Measurements from ENCODE around the gene MAVS.

Gene MAVS

GRCh38 chr20:3854462-3854871, 7.8 kb downstream of the MAVS start:
- H3K4me1 Mint-ChIP-seq (ENCODE audit: low read depth) = peaks cover 10% of the 10 kb centered on the region
- no peaks in the 10 kb centered on the region for H3K9me3 Mint-ChIP-seq
- DNase-seq = no peak
- H3K4me3 Mint-ChIP-seq = no peak overlapping the region
- peaks cover 53% of the 10 kb centered on the region for H3K36me3 Mint-ChIP-seq (ENCODE audit: low read depth)
- no peaks in the 10 kb centered on the region for H3K27me3 Mint-ChIP-seq
- no peak overlapping the region for H3K27ac Mint-ChIP-seq

- Mint-ChIP-seq H3K9me3 (no peaks in the 10 kb centered on the region), H3K27ac (peak overlapping the region; percentile 30), H3K36me3 (ENCODE audit: low read depth) (peaks cover 67% of the 10 kb centered on the region), H3K4me1 (ENCODE audit: low read depth) (peaks cover 8% of the 10 kb centered on the region), H3K27me3 (no peaks in the 10 kb centered on the region), H3K4me3 (no peak overlapping the region)
- DNase-seq = no peak
These were observed 10.8 kb downstream of the MAVS start for GRCh38 chr20:3857405-3857804.

DNA sequence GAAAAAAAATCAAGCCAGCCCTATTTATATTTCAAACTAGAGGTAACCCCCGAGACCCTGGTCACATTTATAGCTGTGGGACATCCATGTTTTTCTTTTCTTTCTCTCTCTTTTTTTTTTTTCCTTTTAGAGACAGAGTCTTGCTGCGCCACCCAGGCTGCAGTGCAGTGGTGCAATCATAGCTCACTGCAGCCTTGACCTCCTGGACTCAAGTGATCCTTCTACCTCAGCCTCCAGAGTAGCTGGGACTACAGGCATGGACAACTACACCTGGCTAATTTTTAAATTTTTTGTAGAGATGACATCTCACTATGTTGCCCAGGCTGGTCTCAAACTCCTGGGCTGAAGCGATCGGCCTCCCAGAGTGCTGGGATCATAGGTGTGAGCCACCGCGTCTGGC, 12.1 kb downstream of the MAVS start:
- no peak overlapping the region for H3K27ac Mint-ChIP-seq
- H3K4me1 Mint-ChIP-seq (ENCODE audit: low read depth) = peaks cover 8% of the 10 kb centered on the region
- no peak overlapping the region for H3K4me3 Mint-ChIP-seq
- H3K36me3 Mint-ChIP-seq (ENCODE audit: low read depth) = peaks cover 80% of the 10 kb centered on the region
- H3K27me3 Mint-ChIP-seq = no peaks in the 10 kb centered on the region
- H3K9me3 Mint-ChIP-seq = no peaks in the 10 kb centered on the region
- DNase-seq = no peak

GRCh38 chr20:3861191-3861590, 14.6 kb downstream of the MAVS start:
- no peaks in the 10 kb centered on the region for H3K9me3 Mint-ChIP-seq
- no peaks in the 10 kb centered on the region for H3K27me3 Mint-ChIP-seq
- peaks cover 87% of the 10 kb centered on the region for H3K36me3 Mint-ChIP-seq (ENCODE audit: low read depth)
- H3K4me1 Mint-ChIP-seq (ENCODE audit: low read depth) = peaks cover 3% of the 10 kb centered on the region
- H3K4me3 Mint-ChIP-seq = no peak overlapping the region
- no peak for DNase-seq
- peak overlapping the region; percentile 11 for H3K27ac Mint-ChIP-seq

DNA sequence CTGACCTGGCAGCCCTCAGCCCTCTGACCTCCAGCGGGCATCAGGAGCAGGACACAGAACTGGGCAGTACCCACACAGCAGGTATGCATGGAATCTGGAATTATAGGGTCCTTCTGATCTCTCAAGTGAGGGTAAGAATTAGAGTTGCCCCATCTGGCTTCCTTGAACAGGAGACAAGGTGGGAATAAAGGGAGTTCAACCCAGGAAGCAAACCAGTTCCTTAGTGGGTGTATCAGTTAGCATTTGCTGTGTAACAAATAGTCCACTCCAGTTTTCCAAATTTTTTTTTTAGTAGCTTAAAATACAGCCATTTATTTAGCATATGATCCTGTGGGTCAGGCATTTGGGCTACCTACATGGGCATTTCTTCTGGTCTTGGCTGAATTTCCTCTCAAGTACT, 15.7 kb downstream of the MAVS start:
- Mint-ChIP-seq H3K4me1 (ENCODE audit: low read depth) (no peaks in the 10 kb centered on the region), H3K4me3 (no peak overlapping the region), H3K27me3 (no peaks in the 10 kb centered on the region), H3K27ac (no peak overlapping the region), H3K36me3 (ENCODE audit: low read depth) (peaks cover 90% of the 10 kb centered on the region), H3K9me3 (no peaks in the 10 kb centered on the region)
- DNase-seq = no peak

GRCh38 chr20:3863317-3863716, 16.7 kb downstream of the MAVS start:
- H3K4me3 Mint-ChIP-seq = no peak overlapping the region
- H3K4me1 Mint-ChIP-seq (ENCODE audit: low read depth) = no peaks in the 10 kb centered on the region
- no peak for DNase-seq
- no peak overlapping the region for H3K27ac Mint-ChIP-seq
- H3K9me3 Mint-ChIP-seq = no peaks in the 10 kb centered on the region
- H3K36me3 Mint-ChIP-seq (ENCODE audit: low read depth) = peaks cover 90% of the 10 kb centered on the region
- no peaks in the 10 kb centered on the region for H3K27me3 Mint-ChIP-seq

GRCh38 chr20:3864518-3864917, 17.9 kb downstream of the MAVS start:
- no peak overlapping the region for H3K4me3 Mint-ChIP-seq
- H3K27ac Mint-ChIP-seq = peak overlapping the region; percentile 44
- peaks cover 87% of the 10 kb centered on the region for H3K36me3 Mint-ChIP-seq (ENCODE audit: low read depth)

GRCh38 chr20:3865152-3865886, 18.7 kb downstream of the MAVS start:
- peaks cover 89% of the 10 kb centered on the region for H3K36me3 Mint-ChIP-seq (ENCODE audit: low read depth)
- DNase-seq = no peak
- H3K27me3 Mint-ChIP-seq = no peaks in the 10 kb centered on the region
- no peaks in the 10 kb centered on the region for H3K9me3 Mint-ChIP-seq
- no peak overlapping the region for H3K27ac Mint-ChIP-seq
- H3K4me3 Mint-ChIP-seq = no peak overlapping the region
- H3K4me1 Mint-ChIP-seq (ENCODE audit: low read depth) = no peaks in the 10 kb centered on the region

More at GRCh38 chr20:3864518-3864917, 17.9 kb downstream of the MAVS start:
- Mint-ChIP-seq H3K4me1 (ENCODE audit: low read depth) (no peaks in the 10 kb centered on the region), H3K9me3 (no peaks in the 10 kb centered on the region), H3K27me3 (no peaks in the 10 kb centered on the region)
- no peak for DNase-seq

DNA sequence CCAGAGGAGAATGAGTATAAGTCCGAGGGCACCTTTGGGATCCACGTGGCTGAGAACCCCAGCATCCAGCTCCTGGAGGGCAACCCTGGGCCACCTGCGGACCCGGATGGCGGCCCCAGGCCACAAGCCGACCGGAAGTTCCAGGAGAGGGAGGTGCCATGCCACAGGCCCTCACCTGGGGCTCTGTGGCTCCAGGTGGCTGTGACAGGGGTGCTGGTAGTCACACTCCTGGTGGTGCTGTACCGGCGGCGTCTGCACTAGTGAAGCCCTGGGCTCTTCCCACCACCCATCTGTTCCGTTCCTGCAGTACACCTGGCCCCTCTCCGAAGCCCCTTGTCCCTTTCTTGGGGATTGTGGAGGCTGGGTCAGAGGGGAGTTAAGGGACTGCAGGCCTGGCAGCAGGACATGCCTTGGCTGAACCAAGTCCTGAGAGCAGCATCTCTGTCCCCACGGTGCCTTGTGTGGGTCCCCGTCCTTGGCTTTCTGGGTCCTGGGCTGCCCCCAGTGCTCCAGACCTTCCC, 19.3 kb downstream of the MAVS start:
- no peak for DNase-seq
- Mint-ChIP-seq H3K4me1 (ENCODE audit: low read depth) (no peaks in the 10 kb centered on the region), H3K27ac (no peak overlapping the region), H3K9me3 (no peaks in the 10 kb centered on the region), H3K4me3 (no peak overlapping the region), H3K27me3 (no peaks in the 10 kb centered on the region), H3K36me3 (ENCODE audit: low read depth) (peaks cover 89% of the 10 kb centered on the region)

GRCh38 chr20:3866464-3866863, 19.8 kb downstream of the MAVS start:
- no peak overlapping the region for H3K4me3 Mint-ChIP-seq

GRCh38 chr20:3867802-3868201, 21.2 kb downstream of the MAVS start:
- no peaks in the 10 kb centered on the region for H3K4me1 Mint-ChIP-seq (ENCODE audit: low read depth)
- no peak overlapping the region for H3K27ac Mint-ChIP-seq
- no peaks in the 10 kb centered on the region for H3K9me3 Mint-ChIP-seq
- DNase-seq = no peak
- H3K4me3 Mint-ChIP-seq = no peak overlapping the region
- H3K36me3 Mint-ChIP-seq (ENCODE audit: low read depth) = peaks cover 89% of the 10 kb centered on the region
- H3K27me3 Mint-ChIP-seq = no peaks in the 10 kb centered on the region

More at GRCh38 chr20:3866464-3866863, 19.8 kb downstream of the MAVS start:
- H3K27me3 Mint-ChIP-seq = no peaks in the 10 kb centered on the region
- H3K36me3 Mint-ChIP-seq (ENCODE audit: low read depth) = peaks cover 89% of the 10 kb centered on the region
- peak overlapping the region; percentile 69 for H3K27ac Mint-ChIP-seq
- no peaks in the 10 kb centered on the region for H3K9me3 Mint-ChIP-seq
- H3K4me1 Mint-ChIP-seq (ENCODE audit: low read depth) = no peaks in the 10 kb centered on the region
- no peak for DNase-seq

DNA sequence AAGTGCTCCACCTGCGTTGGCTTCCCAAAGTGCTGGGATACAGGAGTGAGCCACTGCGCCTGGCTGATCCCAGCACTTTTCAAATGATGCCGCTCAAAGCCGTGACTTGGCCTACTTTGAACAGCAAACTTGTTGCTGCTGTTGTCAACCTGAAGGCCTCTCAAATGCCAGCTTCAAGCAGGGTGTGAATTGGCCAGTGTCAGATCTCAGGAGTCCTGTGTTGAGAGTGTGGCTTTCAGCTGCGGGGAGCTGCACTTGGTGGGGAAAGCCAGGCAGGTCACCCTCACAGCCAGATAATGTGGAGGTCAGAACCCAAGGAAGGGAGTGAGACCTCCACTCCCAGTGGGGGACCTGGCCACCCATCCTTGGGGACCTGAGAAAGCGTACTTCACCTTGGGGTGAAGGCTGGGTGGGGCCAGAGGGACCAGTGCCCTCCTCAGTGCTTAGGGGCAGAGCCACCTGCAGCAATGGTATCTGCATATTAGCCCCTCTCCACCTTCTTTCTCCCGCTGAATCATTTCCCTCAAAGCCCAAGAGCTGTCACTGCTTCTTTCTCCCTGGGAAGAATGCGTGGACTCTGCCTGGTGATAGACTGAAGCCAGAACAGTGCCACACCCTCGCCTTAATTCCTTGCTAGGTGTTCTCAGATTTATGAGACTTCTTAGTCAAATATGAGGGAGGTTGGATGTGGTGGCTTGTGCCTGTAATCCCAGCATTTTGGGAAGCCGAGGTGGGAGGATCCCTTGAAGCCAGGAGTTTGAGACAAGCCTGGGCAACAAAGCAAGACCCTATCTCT, 23.4 kb downstream of the MAVS start:
- Mint-ChIP-seq H3K36me3 (ENCODE audit: low read depth) (peaks cover 88% of the 10 kb centered on the region), H3K4me3 (no peak overlapping the region), H3K27ac (peak overlapping the region; percentile 22), H3K9me3 (no peaks in the 10 kb centered on the region), H3K27me3 (no peaks in the 10 kb centered on the region), H3K4me1 (ENCODE audit: low read depth) (peaks cover 8% of the 10 kb centered on the region)
- no peak for DNase-seq

DNA sequence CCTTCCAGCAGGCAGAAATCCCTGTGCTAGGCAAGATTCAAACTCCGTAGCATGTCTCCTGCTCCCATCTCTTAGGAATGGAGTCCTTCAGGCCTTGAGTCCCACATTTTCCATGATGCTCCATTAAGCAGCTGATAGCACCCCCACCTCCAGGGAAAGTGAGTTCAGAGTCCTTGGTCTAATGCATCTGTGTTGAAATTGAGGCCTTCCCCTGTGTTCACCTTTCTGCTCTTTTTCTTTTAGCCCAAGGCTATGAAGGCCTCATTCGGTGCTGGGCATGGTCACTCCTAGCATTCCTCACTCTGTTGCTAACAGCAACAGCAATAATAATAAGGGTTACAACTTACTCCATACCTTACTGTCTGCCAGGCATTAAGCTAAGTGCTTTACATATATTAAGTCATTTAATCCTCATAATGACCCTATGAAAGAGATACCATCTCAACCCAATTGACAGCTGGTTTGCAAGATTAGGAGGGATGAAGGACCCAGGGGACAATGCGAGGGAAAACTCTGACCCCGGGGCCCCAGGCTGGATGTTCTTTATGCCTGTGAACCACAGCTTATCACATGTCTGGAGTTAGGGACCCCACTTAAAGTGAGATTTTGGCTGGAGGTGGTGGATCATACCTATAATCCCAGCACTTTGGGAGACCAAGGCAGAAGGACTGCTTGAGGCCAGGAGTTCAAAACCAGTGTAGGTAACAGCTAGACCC, 25.1 kb downstream of the MAVS start:
- DNase-seq = no peak
- H3K27me3 Mint-ChIP-seq = no peaks in the 10 kb centered on the region
- no peak overlapping the region for H3K4me3 Mint-ChIP-seq
- H3K4me1 Mint-ChIP-seq (ENCODE audit: low read depth) = peaks cover 11% of the 10 kb centered on the region
- peaks cover 81% of the 10 kb centered on the region for H3K36me3 Mint-ChIP-seq (ENCODE audit: low read depth)
- H3K9me3 Mint-ChIP-seq = no peaks in the 10 kb centered on the region
- H3K27ac Mint-ChIP-seq = peak overlapping the region; percentile 29

GRCh38 chr20:3873507-3873906, 26.9 kb downstream of the MAVS start:
- H3K4me3 Mint-ChIP-seq = no peak overlapping the region
- peaks cover 13% of the 10 kb centered on the region for H3K4me1 Mint-ChIP-seq (ENCODE audit: low read depth)
- H3K36me3 Mint-ChIP-seq (ENCODE audit: low read depth) = peaks cover 65% of the 10 kb centered on the region
- H3K27ac Mint-ChIP-seq = peak overlapping the region; percentile 44
- DNase-seq = no peak
- no peaks in the 10 kb centered on the region for H3K27me3 Mint-ChIP-seq
- H3K9me3 Mint-ChIP-seq = no peaks in the 10 kb centered on the region
